ENCODE data around the gene ADAP2.
"Not testable (repeated sequence)": the region's sequence is repeated elsewhere in the genome, so short reads cannot be mapped to it uniquely, and the experiment has no call there.

ADAP2 gene

GRCh38 chr17:30930495-30930894, 8.8 kb downstream of the ADAP2 start:
- DNase-seq: no peak

DNA sequence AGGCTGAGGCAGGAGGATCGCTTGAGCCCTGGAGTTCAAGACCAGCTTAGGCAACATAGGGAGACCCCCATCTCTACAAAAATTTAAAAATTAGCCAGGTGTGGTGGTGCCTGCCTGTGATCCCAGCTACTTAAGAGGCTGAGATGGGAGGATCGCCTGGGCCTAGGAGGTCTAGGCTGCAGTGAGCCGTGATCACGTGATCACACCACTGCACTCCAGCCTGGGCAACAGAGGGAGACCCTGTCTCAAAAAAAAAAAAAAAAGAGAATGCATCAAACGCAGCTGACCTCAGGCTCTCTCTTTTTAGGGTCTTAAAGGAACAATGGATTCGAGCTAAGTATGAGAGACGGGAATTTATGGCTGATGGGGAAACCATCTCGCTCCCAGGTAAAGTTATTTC, 9.8 kb downstream of the ADAP2 start:
- not testable (repeated sequence) for DNase-seq

DNA sequence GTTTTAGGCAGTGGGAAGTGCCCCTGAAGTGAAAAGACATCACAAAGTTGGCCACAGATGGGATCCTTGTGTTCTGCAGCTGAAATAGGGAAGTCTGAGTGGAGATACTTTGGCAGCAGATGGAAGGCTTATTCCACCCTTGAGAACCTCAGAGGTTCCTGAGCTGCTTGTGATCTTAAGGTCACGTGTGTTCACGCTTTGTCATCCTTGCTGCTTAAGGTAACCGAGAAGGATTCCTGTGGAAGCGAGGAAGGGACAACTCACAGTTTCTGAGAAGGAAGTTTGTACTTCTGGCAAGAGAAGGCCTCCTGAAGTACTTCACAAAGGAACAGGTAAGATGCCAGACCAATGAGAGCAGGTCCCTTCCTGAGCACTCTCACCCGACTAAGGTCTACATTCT, 12.2 kb downstream of the ADAP2 start:
- DNase-seq: no peak

DNA sequence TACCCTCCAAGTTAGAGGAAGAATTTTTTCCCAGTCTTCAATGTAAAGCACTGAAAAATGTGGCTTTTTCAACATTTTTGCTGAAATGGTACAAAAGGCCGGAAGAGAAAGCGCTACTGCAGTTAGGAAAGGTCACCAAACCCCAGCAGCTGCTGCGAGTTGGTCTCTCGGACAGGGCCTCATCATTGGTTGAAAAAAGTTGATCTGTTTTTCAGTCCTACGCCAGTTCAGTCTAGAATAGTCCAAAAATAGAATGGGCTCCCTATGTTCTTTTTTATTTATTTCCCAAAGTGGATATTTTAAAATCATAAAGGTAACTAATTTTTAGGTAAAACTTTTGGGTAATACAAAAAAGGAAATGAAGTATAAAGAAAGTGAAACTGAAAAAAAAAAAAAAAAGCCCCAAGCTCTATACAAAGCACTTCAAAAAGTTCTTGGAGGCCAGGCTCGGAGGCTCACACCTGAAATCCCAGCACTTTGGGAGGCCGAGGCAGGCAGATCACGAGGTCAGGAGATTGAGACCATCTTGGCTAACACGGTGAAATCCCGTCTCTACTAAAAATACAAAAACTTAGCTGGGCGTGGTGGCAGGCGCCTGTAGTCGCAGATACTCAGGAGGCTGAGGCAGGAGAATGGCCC, 17.4 kb downstream of the ADAP2 start:
- no peak for DNase-seq

DNA sequence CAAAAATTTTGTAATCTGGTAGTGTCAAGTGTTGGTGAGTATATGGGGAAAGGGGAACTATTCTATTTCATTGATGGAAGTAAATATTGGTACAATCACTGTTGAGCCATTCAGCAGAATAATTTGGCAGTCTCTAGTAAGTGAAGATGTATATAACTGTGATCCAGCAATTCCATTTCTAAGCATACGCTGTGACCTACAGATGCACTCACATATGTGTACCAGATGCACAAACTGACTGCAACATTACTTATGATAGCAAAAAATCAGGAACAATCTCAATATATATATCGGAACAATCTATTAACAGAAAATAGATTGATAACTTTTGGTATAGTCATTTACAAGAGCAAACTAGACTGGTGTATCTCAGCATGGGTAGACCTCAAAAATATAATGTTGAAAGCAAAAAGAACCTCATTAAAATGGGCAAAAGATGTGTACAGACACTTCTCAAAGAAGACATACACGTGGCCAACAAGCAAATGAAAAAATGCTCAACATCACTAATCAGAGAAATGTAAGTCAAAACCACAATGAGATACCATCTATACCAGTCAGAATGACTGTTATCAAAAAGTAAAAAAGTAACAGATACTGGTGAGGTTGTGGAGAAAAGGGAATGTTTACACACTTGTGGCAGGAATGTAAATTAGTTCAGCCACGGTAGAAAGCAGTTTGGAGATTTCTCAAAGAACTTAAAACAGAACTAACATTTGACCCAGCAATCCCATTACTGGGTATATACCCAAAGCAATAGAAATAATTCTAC, 20.7 kb downstream of the ADAP2 start:
- no peak for DNase-seq

GRCh38 chr17:30947796-30948195, 26.1 kb downstream of the ADAP2 start:
- DNase-seq: no peak

DNA sequence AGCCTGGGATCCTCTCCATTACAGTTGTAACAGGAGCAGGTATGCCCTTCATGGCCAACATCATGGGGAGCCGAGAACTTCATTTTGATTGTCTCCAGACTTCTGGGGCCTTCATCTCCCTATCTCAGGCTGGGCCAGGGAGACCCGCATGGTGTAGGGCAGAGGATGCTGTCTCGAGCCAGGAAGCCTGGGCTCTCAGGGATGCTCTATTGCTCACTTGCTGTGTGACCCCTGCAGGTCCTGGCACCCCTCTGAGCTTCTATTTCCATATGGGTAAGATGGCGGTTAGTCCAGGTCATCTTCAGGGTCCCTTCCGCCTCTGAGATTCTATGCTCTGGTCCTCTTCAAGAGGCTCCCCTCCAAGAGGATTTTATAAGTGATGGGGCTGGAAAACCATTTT, 28.4 kb downstream of the ADAP2 start:
- DNase-seq: no peak

DNA sequence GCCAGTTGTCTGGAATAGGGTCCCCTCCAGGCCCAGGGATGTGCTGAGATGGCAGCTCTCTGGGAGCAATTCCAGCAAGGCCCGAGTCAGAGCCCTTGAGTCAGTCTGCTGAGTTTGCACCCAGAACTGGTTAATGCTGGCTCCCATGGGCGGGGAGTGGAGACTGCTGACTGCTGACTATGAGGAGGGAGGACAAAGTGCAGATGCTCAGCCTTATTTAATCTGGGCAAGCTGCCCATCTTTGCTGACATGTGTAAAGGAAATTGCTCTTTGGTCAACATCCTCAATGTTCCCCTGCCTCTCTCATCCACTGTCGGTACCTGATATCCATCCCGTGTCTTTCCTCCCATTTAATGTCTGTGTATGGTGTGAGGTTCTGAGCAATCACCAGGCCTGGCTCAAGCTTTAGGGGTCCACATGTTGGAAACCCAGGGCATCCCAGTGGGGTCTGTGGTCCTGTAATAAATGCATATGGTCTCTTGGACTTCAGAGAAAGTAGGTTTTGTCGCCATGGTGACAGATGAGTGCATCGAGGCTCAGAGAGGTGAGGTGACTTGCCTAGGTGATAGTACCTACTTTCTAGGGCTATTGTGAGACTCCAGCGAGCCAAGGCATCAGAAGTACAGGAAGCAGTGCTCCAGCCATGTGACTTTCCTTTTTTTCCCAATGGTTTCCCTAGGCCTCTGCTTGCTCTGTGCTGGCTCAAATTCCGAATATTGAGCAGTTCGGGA, 29.1 kb downstream of the ADAP2 start:
- peak in 2 of 3 experiments; percentile 28 to 71 for DNase-seq

DNA sequence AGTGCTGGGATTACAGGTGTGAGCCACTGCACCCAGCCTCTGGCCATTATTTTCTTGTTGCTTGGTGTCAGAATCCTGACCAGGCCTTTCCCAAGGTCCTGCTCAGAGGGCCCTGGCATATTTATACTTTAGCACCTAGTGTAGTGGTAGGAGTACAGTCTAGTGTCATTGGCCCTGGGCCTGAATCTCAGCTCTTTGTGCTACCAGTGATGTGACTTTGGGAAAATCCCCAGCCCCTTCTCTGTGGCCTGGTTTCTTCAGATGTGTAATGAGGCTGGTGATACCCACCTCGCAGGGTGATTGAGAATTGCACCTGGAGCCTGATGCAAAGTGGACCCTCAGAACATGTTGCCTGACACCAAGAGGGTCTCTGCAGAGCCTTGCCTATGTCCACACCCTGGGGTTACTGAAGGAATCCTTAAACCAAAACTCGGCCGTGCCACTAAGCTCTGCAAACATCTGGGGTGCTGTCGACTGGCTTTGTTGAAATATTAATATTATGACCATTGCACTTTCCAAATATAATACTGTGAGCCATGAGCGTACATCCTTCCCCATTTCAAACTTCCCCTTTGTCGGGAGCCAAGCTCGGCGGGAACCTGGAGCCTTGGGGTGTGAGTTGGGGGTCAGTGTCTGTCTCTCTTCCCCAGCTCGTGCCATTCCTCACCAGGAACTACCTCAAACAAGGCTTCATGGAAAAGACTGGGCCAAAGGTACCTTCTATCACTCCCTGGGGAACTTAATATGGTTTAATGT, 31.1 kb downstream of the ADAP2 start:
- no peak for DNase-seq

DNA sequence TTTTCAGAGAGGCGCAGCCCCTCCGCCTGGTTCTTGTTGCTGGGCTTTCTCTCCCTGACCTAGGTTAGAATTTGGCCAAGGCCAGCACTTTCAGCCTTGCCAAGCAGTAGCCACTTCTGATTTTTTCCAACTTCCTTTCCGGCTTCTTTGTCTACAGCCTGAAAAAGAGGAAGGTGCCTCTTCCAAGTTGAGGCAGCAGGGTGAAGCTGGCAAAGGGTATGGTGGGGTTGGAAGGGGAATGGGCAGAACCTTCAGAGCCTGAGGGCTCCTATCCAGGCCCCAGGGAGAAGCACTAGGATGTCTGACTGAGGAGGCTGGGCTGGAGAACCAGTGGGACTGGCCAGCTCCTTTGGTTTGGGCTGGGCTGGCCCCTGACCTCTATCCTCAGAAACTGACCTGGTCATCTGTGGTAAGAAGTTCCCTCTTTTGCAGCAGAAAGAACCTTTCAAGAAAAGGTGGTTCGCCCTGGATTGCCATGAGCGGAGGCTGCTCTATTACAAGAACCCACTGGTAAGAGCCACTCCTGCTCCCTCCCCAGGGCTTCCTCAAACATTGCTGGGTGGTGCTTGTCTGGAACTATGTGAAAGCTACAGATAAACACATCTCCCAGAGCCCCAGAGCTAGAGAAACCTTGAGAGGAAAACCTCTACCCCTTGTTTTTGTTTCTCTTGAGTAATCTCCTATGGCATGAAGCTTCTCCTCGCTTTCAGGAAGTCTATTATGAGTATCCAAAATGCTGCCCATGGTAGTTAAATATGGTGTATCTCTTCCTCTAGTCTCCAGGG, 32.5 kb downstream of the ADAP2 start:
- no peak for DNase-seq

DNA sequence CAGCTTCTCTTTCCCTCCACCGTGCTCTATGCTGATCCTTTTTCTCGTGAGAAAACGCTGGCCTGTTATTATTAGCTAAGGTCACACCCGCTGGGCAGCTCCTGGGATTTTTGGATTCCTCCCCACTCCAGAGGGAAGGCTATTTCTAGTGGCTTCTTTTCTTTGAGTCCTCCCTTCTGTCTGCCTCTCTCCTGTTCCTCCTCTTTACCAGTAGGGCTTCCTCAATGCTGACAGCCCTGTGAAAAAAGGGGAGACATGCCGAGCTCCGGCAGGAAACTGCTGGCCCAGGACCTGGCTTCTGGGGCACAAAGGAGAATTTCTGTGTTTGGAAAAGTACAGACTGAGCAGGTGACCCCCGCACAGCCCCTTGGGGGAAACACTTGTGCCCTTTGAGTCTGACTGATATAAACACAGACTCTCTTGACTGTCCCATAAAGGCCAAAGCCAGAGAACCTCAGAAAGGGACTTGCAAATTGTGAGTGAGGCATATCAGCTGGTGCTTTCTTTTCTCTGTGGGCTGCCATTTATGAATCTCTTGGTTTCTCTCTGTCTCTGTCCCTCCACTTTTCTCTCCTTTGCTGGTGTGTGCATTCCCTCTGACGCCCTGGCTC, 35.1 kb downstream of the ADAP2 start:
- no peak for DNase-seq

- DNase-seq: no peak
Measured at GRCh38 chr17:30957741-30958140, 36.0 kb downstream of the ADAP2 start.

- DNase-seq: no peak
Measured at GRCh38 chr17:30958187-30958586, 36.4 kb downstream of the ADAP2 start.

GRCh38 chr17:30961209-30962188, 39.8 kb downstream of the ADAP2 start:
- no peak for DNase-seq

- DNase-seq: not testable (repeated sequence)
Measured at GRCh38 chr17:30964312-30964711, 42.6 kb downstream of the ADAP2 start.

DNA sequence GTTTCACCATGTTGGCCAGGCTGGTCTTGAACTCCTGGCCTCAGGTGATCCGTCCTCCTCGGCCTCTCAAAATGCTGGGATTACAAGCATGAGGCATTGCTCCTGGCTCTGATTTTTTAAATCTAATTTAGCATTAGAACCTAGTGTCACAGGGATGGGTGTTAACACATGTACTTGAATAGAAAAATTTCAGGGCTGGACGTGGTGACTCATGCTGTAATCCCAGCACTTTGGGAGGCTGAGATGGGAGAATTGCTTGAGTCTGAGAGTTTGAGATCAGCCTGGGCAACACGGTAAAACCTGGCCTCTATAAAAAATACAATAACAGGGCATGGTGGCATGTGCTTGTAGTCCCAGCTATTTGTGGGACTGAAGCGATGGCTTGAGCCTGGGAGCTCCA, 43.1 kb downstream of the ADAP2 start:
- no peak for DNase-seq

DNA sequence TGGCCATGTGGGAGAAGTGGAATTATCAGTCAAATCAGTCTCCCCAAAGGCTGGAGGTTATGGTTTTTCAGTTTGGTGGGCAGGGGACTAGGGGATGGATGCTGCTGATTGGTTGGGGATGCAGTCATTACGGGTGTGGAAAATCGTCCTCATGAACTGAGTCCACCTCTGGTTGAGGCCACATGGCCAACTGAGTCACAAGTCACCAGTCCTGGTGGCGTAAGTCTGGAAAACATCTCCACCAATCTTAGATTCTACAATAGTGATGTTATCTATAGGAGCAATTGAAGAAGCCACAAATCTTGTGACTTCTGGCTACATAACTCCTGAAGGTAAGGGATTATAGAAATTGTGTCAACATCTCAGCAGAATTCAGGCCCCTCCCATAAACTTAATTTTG, 43.9 kb downstream of the ADAP2 start:
- no peak for DNase-seq

- not testable (repeated sequence) for DNase-seq
Measured at GRCh38 chr17:30967911-30968310, 46.2 kb downstream of the ADAP2 start.

DNA sequence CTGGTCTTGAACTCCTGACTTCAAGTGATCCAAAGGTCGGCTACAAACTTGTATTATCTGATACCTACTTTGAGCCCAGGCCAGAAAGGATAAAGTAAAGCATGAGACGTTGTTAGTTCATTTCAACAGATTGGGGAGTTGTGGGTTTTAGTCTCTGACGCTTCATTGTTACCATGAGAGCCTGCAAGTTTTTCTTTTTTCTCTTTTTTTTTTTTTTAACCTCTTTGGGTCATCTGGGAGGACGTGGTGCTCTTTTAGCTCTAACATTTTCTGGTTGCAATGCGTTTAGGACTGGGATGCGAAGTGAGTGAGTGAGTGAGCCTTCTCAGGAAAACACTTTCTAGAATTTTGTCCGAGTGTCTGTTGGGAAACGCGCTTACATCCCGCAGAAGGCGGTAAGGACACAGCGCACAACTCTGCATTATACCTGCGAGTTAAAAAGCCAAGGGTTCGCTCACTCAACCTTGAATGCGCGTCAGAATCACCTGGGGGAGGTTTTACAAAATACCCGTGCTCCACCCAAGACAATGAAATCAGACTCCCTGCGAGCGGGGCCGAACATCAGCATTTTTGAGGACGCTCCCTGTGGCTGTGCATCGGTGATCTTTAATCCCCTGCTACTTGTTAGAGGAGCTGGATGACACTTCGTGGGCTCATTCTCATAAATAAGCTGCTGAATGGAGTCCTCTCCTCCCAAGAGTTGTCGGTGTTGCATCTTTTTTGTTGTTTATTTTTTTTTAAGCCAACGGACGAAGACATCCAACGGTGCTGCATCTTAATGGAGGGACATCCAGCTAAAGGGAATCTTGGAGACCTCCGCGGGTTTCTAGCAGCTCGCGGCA, 48.5 kb downstream of the ADAP2 start:
- DNase-seq: peak; percentile 37 to 70 (median 67)
